ENCODE data around the gene RPH3AL.

The RPH3AL gene

DNA sequence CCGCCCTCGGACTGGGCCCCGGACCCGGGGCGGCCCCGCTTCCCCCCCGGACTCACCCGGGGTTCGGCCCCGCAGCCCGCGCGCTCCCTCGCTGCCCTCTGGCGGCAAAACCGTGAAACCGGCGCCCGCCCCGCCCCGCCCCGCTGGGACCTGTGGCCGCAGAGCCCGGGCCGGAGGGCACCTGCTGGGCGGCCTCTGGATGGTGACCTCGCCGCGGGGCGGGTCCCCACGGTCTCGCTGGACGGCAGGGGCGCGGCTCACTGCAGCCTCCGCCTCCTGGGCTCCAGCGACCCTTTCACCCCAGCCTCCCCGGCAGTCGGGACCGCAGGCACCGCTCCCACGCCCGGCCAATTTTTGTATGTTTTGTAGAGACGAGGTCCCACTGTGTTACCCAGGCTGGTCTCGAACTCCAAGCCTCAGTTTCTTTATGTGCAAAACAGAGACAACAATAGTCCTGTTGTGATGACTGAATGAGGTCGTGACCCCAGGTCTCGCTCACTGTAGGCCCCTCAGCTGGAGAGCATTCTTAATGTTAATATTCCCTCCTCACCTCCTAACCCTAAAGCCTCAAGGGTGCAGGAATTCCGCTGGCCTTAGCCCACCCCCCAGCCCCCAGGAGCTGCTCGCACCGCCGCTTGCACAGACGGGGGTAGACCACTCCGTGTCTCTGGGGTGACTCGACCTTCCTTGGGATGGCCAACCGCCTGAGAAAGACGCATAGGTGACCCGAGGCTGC, 33.7 kb upstream of the RPH3AL start:
- no peaks in the 10 kb centered on the region for H3K79me2 ChIP-seq (ENCODE audit: control insufficient read depth, insufficient read depth, low read length, unreplicated experiment)
- no peaks in the 10 kb centered on the region for H3K4me1 ChIP-seq (ENCODE audit: control insufficient read depth, insufficient read depth, low read length, unreplicated experiment)
- H3K4me3 ChIP-seq (ENCODE audit: low read depth, low read length) = peak overlapping the region; percentile 40; the same call in 1 of the 2 replicates
- H3K27ac ChIP-seq (ENCODE audit: low read depth, low read length) = no peak overlapping the region
- no peaks in the 10 kb centered on the region for H3K36me3 ChIP-seq (ENCODE audit: insufficient read depth, low read length)
- H3K27me3 ChIP-seq (ENCODE audit: insufficient read depth, low read length) = peaks cover 13% of the 10 kb centered on the region
- no peak overlapping the region for H2AFZ ChIP-seq (ENCODE audit: low read length, unreplicated experiment)

DNA sequence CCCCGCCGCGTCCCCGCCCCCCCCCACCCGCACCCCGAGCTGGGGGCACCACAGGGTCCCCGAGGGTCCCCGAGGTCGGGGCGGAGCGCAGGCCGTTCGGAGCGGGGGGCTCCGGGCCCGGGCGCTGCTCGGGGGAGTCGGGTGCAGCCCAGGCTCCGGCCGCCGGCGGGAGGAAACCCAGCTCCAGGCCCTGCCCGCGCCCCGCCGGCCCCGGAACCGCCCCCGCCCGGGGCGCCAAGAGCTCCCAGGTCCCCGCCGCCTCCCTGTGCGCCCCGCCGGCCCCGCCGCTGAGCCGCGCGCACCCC, 33.2 kb upstream of the RPH3AL start:
- no peak overlapping the region for H2AFZ ChIP-seq (ENCODE audit: low read length, unreplicated experiment)
- H3K4me1 ChIP-seq (ENCODE audit: control insufficient read depth, insufficient read depth, low read length, unreplicated experiment) = no peaks in the 10 kb centered on the region
- H3K4me3 ChIP-seq (ENCODE audit: low read depth, low read length) = peak overlapping the region; percentile 40; the same call in 1 of the 2 replicates
- H3K27ac ChIP-seq (ENCODE audit: low read depth, low read length) = no peak overlapping the region
- H3K27me3 ChIP-seq (ENCODE audit: insufficient read depth, low read length) = peaks cover 13% of the 10 kb centered on the region
- no peaks in the 10 kb centered on the region for H3K79me2 ChIP-seq (ENCODE audit: control insufficient read depth, insufficient read depth, low read length, unreplicated experiment)
- no peaks in the 10 kb centered on the region for H3K36me3 ChIP-seq (ENCODE audit: insufficient read depth, low read length)

DNA sequence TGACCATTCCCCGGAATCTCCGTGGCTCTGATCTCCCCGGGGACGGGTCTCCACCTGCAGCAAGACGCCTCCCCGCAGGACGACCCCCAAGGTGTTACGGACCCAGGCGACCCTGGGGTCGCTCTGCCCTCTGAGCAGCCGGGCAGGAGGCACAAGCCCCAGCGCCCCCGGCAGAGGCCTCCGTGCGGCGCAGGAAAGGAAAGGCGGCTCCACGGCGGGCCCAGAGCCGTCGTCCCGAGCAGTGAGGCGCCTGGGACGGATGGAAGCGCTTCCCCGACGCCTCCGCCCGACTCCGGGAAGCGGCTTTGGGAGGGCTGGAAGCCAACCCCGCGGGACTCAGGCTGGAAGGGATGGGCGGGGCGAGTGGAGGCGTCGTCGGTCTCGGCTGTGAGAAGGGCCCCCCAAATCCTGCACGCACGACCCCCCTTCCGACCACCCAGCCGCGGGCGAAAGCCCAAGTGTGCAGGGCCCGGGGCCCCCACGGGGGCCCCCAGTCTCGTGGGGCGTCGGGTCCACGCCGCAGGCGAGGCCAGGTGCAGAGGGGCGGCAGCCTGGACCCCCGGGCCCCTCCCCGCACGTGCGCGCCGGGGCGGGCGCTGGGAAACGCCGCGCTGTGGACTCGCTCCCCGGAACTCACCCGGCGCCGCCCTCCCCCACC, 32.7 kb upstream of the RPH3AL start:
- Histone ChIP-seq H3K27me3 (ENCODE audit: insufficient read depth, low read length) (peaks cover 13% of the 10 kb centered on the region), H2AFZ (ENCODE audit: low read length, unreplicated experiment) (no peak overlapping the region), H3K4me3 (ENCODE audit: low read depth, low read length) (peak overlapping the region; percentile 65), H3K4me1 (ENCODE audit: control insufficient read depth, insufficient read depth, low read length, unreplicated experiment) (no peaks in the 10 kb centered on the region), H3K27ac (ENCODE audit: low read depth, low read length) (no peak overlapping the region), H3K79me2 (ENCODE audit: control insufficient read depth, insufficient read depth, low read length, unreplicated experiment) (no peaks in the 10 kb centered on the region), H3K36me3 (ENCODE audit: insufficient read depth, low read length) (no peaks in the 10 kb centered on the region)

DNA sequence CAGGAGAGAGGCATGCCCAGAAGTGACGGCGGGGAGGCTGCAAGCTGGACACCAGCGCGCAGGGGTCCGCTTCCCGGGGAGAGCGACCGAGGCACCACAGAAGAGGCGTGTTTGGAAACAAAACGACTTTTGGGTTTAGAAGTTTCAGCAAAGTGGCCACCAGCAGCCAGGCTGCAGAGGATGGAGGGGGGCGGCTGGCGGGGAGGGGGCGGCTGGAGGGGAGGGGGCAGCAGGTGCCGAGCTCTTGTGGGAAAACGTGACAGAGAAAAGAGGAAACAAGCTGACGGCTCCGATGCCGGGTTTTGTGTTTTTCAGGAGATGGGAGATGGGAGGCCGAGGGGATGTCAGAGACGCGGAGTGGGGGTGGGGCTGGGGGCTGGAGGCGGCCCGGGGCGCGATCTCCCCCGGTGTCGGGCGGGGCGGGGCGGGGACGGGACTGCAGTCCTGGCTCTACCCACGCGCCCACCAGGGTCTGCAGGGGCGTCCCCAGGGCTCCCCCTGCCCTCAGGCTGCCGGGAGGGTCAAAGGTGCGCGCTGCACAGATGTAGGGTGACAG, 32.1 kb upstream of the RPH3AL start:
- Histone ChIP-seq H3K36me3 (ENCODE audit: insufficient read depth, low read length) (no peaks in the 10 kb centered on the region), H3K4me1 (ENCODE audit: control insufficient read depth, insufficient read depth, low read length, unreplicated experiment) (no peaks in the 10 kb centered on the region), H3K79me2 (ENCODE audit: control insufficient read depth, insufficient read depth, low read length, unreplicated experiment) (no peaks in the 10 kb centered on the region), H2AFZ (ENCODE audit: low read length, unreplicated experiment) (no peak overlapping the region), H3K27ac (ENCODE audit: low read depth, low read length) (no peak overlapping the region), H3K27me3 (ENCODE audit: insufficient read depth, low read length) (peaks cover 13% of the 10 kb centered on the region), H3K4me3 (ENCODE audit: low read depth, low read length) (no peak overlapping the region)

DNA sequence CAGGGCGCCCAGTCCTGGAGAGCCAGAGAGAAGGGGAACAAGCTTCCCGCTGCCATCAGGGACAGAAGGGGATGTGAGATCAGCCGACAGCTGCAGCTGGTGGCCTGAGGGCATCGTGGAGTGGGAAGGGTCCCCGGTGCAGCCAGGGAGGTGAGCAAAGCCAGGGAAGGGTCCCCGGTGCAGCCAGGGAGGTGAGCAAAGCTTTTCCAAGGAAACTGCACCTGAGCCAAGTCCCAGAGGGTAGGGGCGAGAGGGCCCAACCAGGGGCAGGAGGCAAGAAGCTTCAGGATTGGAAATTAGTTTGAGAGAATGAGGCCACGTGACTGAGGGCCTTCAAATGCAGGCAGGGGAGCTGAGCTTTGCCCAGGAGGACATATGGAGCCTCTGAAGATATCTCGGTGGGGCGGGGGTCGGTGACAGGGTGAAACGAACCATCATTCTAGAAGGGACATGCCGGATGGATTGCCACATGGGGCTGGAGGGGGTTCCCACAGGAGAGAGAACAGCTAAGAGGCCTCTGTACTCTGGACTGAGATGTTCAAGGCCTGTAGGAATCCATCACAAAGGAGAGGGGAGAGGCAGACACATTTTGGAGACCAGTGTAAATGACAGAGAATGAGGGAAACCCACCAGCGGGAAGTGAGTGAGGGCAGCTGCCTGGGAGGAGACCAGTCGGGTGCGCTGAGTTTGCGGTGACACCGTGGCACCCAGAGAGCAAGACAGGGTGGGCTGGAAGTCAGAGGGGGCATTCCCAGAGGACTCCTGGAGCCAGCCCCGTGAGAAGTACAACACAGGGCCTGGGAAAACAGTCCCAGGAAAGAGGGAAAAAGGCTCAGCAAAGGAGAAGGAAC, 31.4 kb upstream of the RPH3AL start:
- no peaks in the 10 kb centered on the region for H3K79me2 ChIP-seq (ENCODE audit: control insufficient read depth, insufficient read depth, low read length, unreplicated experiment)
- no peak overlapping the region for H3K27ac ChIP-seq (ENCODE audit: low read depth, low read length)
- no peaks in the 10 kb centered on the region for H3K4me1 ChIP-seq (ENCODE audit: control insufficient read depth, insufficient read depth, low read length, unreplicated experiment)
- peaks cover 13% of the 10 kb centered on the region for H3K27me3 ChIP-seq (ENCODE audit: insufficient read depth, low read length)
- no peak overlapping the region for H2AFZ ChIP-seq (ENCODE audit: low read length, unreplicated experiment)
- no peak overlapping the region for H3K4me3 ChIP-seq (ENCODE audit: low read depth, low read length)
- no peaks in the 10 kb centered on the region for H3K36me3 ChIP-seq (ENCODE audit: insufficient read depth, low read length)

DNA sequence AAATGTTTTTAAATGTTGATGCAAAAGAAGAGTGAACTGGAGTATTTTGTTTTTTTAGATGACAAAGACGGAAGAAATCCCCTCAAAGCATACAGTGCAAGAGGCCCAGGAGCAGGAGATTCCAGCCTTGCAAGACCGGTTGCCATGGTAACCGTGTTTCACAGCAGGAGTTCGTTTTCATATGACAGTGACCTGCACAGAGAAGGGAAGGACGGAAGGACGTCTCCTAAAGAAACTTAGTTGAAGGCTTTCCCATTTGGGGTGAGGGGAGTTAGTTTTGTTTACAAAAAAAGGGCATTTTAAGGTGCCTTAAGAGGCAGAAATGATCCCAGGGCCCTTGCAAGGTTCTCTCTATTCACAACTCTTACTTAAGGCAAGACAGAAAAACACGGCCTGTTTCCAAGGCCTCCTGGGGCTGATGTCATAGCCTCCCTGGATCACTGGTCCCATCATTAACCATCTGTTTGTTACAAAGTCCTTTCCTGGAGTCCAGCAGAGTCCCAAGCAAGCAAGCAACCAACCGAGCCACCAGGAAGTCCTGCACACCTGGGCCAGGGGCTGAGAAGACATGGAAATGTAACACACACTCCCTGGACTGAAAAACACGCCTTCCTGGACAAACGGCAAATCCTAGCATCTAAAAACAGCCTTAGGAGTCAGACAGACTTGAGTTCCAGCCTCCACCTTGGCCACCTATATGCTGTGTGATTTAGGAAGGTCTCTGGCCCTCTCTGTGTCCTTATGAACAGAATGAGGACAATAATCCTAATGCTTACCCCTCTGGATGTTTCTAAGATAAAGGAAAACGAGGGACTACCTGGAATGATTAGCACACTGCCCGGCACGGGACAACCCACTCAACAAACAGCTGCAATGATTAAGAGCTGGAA, 30.3 kb upstream of the RPH3AL start:
- Histone ChIP-seq H3K27me3 (ENCODE audit: insufficient read depth, low read length) (peaks cover 13% of the 10 kb centered on the region), H3K4me1 (ENCODE audit: control insufficient read depth, insufficient read depth, low read length, unreplicated experiment) (no peaks in the 10 kb centered on the region), H3K27ac (ENCODE audit: low read depth, low read length) (no peak overlapping the region), H3K4me3 (ENCODE audit: low read depth, low read length) (no peak overlapping the region), H3K36me3 (ENCODE audit: insufficient read depth, low read length) (no peaks in the 10 kb centered on the region), H3K79me2 (ENCODE audit: control insufficient read depth, insufficient read depth, low read length, unreplicated experiment) (no peaks in the 10 kb centered on the region), H2AFZ (ENCODE audit: low read length, unreplicated experiment) (no peak overlapping the region)

DNA sequence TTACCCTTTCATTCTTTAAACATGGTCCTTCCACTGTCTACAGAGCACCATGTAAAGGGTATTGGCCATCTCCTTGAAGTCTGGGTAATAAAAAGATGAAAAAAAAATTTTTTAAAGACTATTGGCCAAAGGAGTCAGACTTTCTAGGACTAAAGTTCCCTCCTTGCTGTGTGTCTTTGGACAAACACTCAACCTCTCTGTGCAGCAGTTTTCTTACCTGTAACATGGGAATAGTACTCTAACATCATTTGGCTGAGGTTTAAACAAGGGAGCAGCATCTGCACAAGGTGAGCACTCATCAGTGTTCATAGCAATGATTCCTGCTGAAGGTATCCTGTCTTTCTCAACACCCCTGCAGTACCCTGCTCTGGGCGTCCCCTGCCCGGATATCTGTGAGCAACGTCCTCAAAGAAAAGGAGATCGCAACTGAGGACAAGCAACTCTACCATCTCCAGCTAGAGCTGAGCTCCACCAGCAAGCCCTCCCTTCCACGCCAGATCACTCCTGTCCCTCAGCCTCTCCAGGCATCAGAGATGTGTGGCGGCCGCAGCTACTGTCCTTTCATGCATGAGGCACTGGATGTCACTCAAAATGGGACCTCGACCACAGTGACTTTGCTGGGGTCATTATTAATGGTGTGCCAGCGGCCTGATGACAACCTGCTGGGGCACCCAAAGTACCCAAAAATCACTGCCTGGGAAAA, 29.5 kb upstream of the RPH3AL start:
- H3K4me1 ChIP-seq (ENCODE audit: control insufficient read depth, insufficient read depth, low read length, unreplicated experiment) = no peaks in the 10 kb centered on the region
- H3K27ac ChIP-seq (ENCODE audit: low read depth, low read length) = no peak overlapping the region
- peaks cover 13% of the 10 kb centered on the region for H3K27me3 ChIP-seq (ENCODE audit: insufficient read depth, low read length)
- no peaks in the 10 kb centered on the region for H3K79me2 ChIP-seq (ENCODE audit: control insufficient read depth, insufficient read depth, low read length, unreplicated experiment)
- no peak overlapping the region for H2AFZ ChIP-seq (ENCODE audit: low read length, unreplicated experiment)
- no peak overlapping the region for H3K4me3 ChIP-seq (ENCODE audit: low read depth, low read length)
- H3K36me3 ChIP-seq (ENCODE audit: insufficient read depth, low read length) = no peaks in the 10 kb centered on the region

DNA sequence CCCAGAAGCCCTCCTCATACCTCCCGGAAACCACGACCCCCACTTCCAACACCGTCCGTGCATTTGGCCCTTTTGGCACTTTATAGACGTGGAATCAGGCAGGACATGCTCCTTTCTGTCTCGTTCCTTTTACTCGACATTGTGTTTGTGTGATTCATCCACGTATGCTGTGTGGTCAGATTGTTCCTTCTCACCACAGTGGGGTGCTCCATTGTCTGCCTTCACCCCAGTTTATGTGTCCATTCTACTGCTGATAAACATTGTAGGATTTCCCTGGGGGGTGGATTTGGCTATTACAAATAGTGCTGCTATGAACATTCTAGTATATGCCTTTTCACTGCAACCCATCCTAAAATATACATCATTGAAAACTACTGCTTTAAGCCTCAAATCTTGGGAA, 28.9 kb upstream of the RPH3AL start:
- Histone ChIP-seq H3K4me1 (ENCODE audit: control insufficient read depth, insufficient read depth, low read length, unreplicated experiment) (no peaks in the 10 kb centered on the region), H3K36me3 (ENCODE audit: insufficient read depth, low read length) (no peaks in the 10 kb centered on the region), H3K27ac (ENCODE audit: low read depth, low read length) (no peak overlapping the region), H2AFZ (ENCODE audit: low read length, unreplicated experiment) (no peak overlapping the region), H3K4me3 (ENCODE audit: low read depth, low read length) (no peak overlapping the region), H3K79me2 (ENCODE audit: control insufficient read depth, insufficient read depth, low read length, unreplicated experiment) (no peaks in the 10 kb centered on the region), H3K27me3 (ENCODE audit: insufficient read depth, low read length) (peaks cover 9% of the 10 kb centered on the region)

DNA sequence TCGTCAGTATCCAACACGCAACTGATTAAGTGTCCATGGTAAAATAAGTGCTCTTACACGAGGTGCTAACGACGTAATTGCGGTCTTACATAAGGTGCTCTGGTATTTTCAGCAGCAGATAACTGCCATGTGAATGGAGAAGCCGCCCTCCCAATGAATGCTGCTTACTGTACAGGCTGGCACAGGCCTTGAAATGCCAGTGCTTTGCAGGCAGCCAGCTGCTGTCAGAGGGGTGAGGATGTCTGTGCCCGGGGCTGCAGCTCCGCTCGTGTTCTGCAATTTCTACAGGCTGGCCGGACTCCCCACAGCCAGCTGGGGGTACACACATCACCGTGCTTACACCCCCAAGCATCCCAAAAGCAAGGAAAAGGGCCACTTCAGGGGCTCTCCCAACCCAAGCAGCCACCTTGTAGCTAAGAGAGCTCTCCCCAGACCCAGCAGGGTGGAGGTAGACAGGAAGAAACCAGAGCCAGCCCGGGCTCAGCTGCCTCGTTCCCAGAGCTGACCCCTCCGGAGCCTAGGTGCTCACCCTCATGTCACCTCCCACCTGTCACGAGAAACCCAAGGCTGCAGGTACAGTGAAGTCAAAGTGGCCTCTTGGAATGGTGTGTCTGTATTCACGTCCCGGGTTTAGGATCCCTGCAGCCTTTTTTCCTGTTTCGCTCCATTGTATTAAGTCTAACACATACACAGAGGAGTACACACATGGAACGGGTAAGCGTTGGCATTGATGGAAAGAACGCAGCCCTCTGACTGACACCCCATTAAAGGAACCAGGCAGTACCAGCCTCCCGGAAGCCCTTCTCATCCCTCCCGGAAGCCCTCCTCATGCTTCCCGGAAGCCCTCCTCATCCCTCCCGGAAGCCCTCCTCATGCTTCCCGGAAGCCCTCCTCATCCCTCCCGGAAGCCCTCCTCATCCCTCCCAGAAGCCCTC, 27.2 kb upstream of the RPH3AL start:
- Histone ChIP-seq H2AFZ (ENCODE audit: low read length, unreplicated experiment) (no peak overlapping the region), H3K79me2 (ENCODE audit: control insufficient read depth, insufficient read depth, low read length, unreplicated experiment) (no peaks in the 10 kb centered on the region), H3K27ac (ENCODE audit: low read depth, low read length) (no peak overlapping the region), H3K4me1 (ENCODE audit: control insufficient read depth, insufficient read depth, low read length, unreplicated experiment) (no peaks in the 10 kb centered on the region), H3K27me3 (ENCODE audit: insufficient read depth, low read length) (no peaks in the 10 kb centered on the region), H3K36me3 (ENCODE audit: insufficient read depth, low read length) (no peaks in the 10 kb centered on the region), H3K4me3 (ENCODE audit: low read depth, low read length) (no peak overlapping the region)

All from ACC112 (cell line).